Measurements from ENCODE around the gene EZR. TPM values are rescaled to one million over a fixed set of nuclear protein-coding genes. Genes with fewer than 3 reads are reported as not detected.

EZR gene
- total RNA-seq, 2 experiments from 2014 or later: 268 to 415 TPM

- H3K4me1 ChIP-seq (ENCODE audit: insufficient read depth, low read length, poor library complexity, severe bottlenecking): peaks cover 14% of the 10 kb centered on the region
- H3K9me2 ChIP-seq (ENCODE audit: insufficient read depth, low read length): no peaks in the 10 kb centered on the region
- ChIA-PET CTCF (ENCODE audit: unreplicated experiment) (interaction anchor here (1.1 kb wide), 1 partner anchor 26 kb away, joined by 3 read pairs; no protein-coding TSS in a partner anchor), POLR2A (interaction anchor here (0.6 to 8.3 kb wide), 12 partner anchors 9 to 103 kb away, joined by 3 to 50 read pairs (median 3); no protein-coding TSS in a partner anchor)
- H3K36me3 ChIP-seq (ENCODE audit: insufficient read depth, low read length): no peaks in the 10 kb centered on the region; the same call in 1 of the 2 replicates
- H4K20me1 ChIP-seq (ENCODE audit: insufficient read depth, low read length): no peaks in the 10 kb centered on the region
- no TSS peak for BruUV-seq (replicated peaks)
- intact Hi-C loops (cut with micrococcal nuclease; ENCODE audit: unreplicated experiment): no loop called here
- peak overlapping the region; percentile 12; the same call in 1 of the 2 replicates for H3K4me2 ChIP-seq (ENCODE audit: low read length)
- TF ChIP-seq CTCF (conservative IDR thresholded peaks at IDR 0.05; ENCODE audit: low read length) (no peak), EZH2phosphoT487 (IDR thresholded peaks at IDR 0.05; ENCODE audit: borderline replicate concordance, low read depth, low read length) (no peak)
- no peaks in the 10 kb centered on the region for H3K9me3 ChIP-seq (ENCODE audit: low read length)
- H3K79me2 ChIP-seq (ENCODE audit: insufficient read depth, low read depth, low read length): no peaks in the 10 kb centered on the region
- no peak overlapping the region for H3K4me3 ChIP-seq (ENCODE audit: low read depth, low read length, poor library complexity, severe bottlenecking)
- peak overlapping the region; percentile 55; the same call in 1 of the 2 replicates for H2AFZ ChIP-seq (ENCODE audit: low read length)
- DNase-seq (ENCODE audit: low spot score): no peak
- no peak overlapping the region for H3K27ac ChIP-seq (ENCODE audit: low read depth, low read length, poor library complexity, severe bottlenecking)
Measured at GRCh38 chr6:158843751-158844683, 24.8 kb upstream of the EZR start.

- POLR2A ChIA-PET: interaction anchor here (0.6 to 8.3 kb wide), 5 partner anchors 8 to 94 kb away, joined by 3 to 50 read pairs (median 3); no protein-coding TSS in a partner anchor
- no peak for DNase-seq (ENCODE audit: low spot score)
- Histone ChIP-seq H3K36me3 (ENCODE audit: insufficient read depth, low read length) (no peaks in the 10 kb centered on the region; the same call in 1 of the 2 replicates), H3K79me2 (ENCODE audit: insufficient read depth, low read depth, low read length) (no peaks in the 10 kb centered on the region), H4K20me1 (ENCODE audit: insufficient read depth, low read length) (no peaks in the 10 kb centered on the region), H3K4me3 (ENCODE audit: low read depth, low read length, poor library complexity, severe bottlenecking) (no peak overlapping the region), H3K27ac (ENCODE audit: low read depth, low read length, poor library complexity, severe bottlenecking) (no peak overlapping the region), H3K9me2 (ENCODE audit: insufficient read depth, low read length) (no peaks in the 10 kb centered on the region), H3K4me2 (ENCODE audit: low read length) (no peak overlapping the region), H2AFZ (ENCODE audit: low read length) (peak overlapping the region; percentile 16; the same call in 1 of the 2 replicates), H3K4me1 (ENCODE audit: insufficient read depth, low read length, poor library complexity, severe bottlenecking) (peaks cover 18% of the 10 kb centered on the region), H3K9me3 (ENCODE audit: low read length) (no peaks in the 10 kb centered on the region)
- no TSS peak for BruUV-seq (replicated peaks)
- CTCF ChIA-PET (ENCODE audit: unreplicated experiment): interaction anchor here (0.5 kb wide), 1 partner anchor 10 kb away, joined by 3 read pairs; no protein-coding TSS in a partner anchor
- TF ChIP-seq EZH2phosphoT487 (IDR thresholded peaks at IDR 0.05; ENCODE audit: borderline replicate concordance, low read depth, low read length): no peak
- no peak for TF ChIP-seq CTCF (conservative IDR thresholded peaks at IDR 0.05; ENCODE audit: low read length)
- intact Hi-C loops (cut with micrococcal nuclease; ENCODE audit: unreplicated experiment): no loop called here
Measured at GRCh38 chr6:158841358-158841757, 22.2 kb upstream of the EZR start.

Data from OCI-LY7 (cell line).